Spleen (tissue), 11 donors: Measurements from ENCODE around the gene CAMK2B. TPM values are rescaled to one million over a fixed set of nuclear protein-coding genes. Genes with fewer than 3 reads are reported as not detected.
"Not testable (repeated sequence)": the region's sequence is repeated elsewhere in the genome, so short reads cannot be mapped to it uniquely, and the experiment has no call there.

Experiments used
- DNase-seq: peaks from one replicate; pipeline ENCODE4 v3.0.0-alpha.2; 2020
- H3K27ac ChIP-seq, 8 donors: fragments of 200-600 bp; sonication (generic) in 7 of 8; 1 replicate in 4 of 8; 2 replicates in 4 of 8; pipeline versions ENCODE4 v1.5.0 to v1.8.0; 2016 to 2021; ENCODE audit warnings: inconsistent platforms in 4 of 8, mild to moderate bottlenecking in 4 of 8, moderate library complexity in 1 of 8
- H3K27me3 ChIP-seq, 7 donors: fragments of 200-600 bp; sonication (generic) in 6 of 7; replicated peaks in 1 of 7; 1 replicate in 4 of 7; 2 replicates in 3 of 7; pipeline versions ENCODE4 v1.5.0 to v1.8.0; 2016 to 2021; ENCODE audit warnings: inconsistent platforms in 3 of 7, mild to moderate bottlenecking in 1 of 7
- H3K36me3 ChIP-seq, 6 donors: fragments of 200-600 bp; sonication (generic) in 5 of 6; 1 replicate in 4 of 6; 2 replicates in 2 of 6; pipeline versions ENCODE4 v1.5.0 to v1.8.0; 2016 to 2021; ENCODE audit warnings: inconsistent platforms in 2 of 6
- H3K4me1 ChIP-seq, 6 donors: fragments of 200-600 bp; sonication (generic) in 5 of 6; 1 replicate in 3 of 6; 2 replicates in 3 of 6; pipeline versions ENCODE4 v1.5.0 to v1.8.0; 2016 to 2021; ENCODE audit warnings: inconsistent platforms in 3 of 6
- H3K4me3 ChIP-seq, 8 donors: fragments of 200-600 bp; sonication (generic) in 7 of 8; 1 replicate in 4 of 8; 2 replicates in 4 of 8; pipeline versions ENCODE4 v1.5.0 to v1.8.0; 2016 to 2021; ENCODE audit warnings: inconsistent platforms in 4 of 8, mild to moderate bottlenecking in 4 of 8, moderate library complexity in 2 of 8
- H3K9me3 ChIP-seq, 8 donors: fragments of 200-600 bp; sonication (generic) in 7 of 8; 1 replicate in 4 of 8; 2 replicates in 4 of 8; pipeline versions ENCODE4 v1.5.0 to v1.8.0; 2016 to 2021; ENCODE audit warnings: inconsistent platforms in 4 of 8
- CTCF ChIP-seq, 11 experiments: fragments of 200-600 bp in 7 of 11; fragments of 450-650 bp in 4 of 11; sonication (generic) in 4 of 11; IDR thresholded peaks in 8 of 11; conservative IDR thresholded peaks in 3 of 11; 1 replicate in 7 of 11; 2 replicates in 4 of 11; pipeline versions ENCODE4 v1.4.0 to v1.8.0; 2016 to 2021; ENCODE audit warnings: antibody characterized with exemption in 11 of 11, inconsistent platforms in 4 of 11, mild to moderate bottlenecking in 1 of 11
- POLR2A ChIP-seq, 3 donors: fragments of 450-650 bp; IDR thresholded peaks; one replicate each; pipeline ENCODE4 v1.5.1; 2017; ENCODE audit warnings: antibody characterized with exemption in 3 of 3, mild to moderate bottlenecking in 1 of 3
- POLR2AphosphoS5 ChIP-seq, 3 donors: sonication (generic); formaldehyde crosslinking; IDR thresholded peaks; one replicate each; pipeline ENCODE4 v1.5.1; 2017; ENCODE audit warnings: antibody characterized with exemption in 3 of 3
- WGBS, 5 donors: extraction: QIAGEN DNeasy Blood & Tissue Kit in 3 of 5; methylation state at CpG; one replicate each; pipeline versions ENCODE4 v1.1.5 to v1.1.7; 2013 to 2018; 5-methylcytosine and 5-hydroxymethylcytosine counted together
- intact Hi-C: fragments of 100-400 bp; cut with DNase I; formaldehyde crosslinking; loops from one replicate; pipeline ENCODE4 v1.15.0; 2023; ENCODE audit warnings: low total_unique reads
- polyA plus RNA-seq, 3 donors: library from polyadenylated mRNA; stranded (reverse); fragments of 200-250 nt; gene quantifications; one replicate each; pipeline ENCODE4 v1.2.1, GENCODE V29; 2013
- total RNA-seq, 7 donors: library from RNA; depleted of rRNA in 3 of 7; stranded (reverse); fragments of >200 nt in 3 of 7; fragmentation: NEBNext Ultra II Directional in 4 of 7; extraction: Animal tissue kit (Norgen Biotek cat#: 25700) in 4 of 7; gene quantifications; one replicate each; pipeline versions ENCODE4 v1.1.0 to v1.2.1, GENCODE V29; 2016 to 2021
- donor health status: healthy with polysubstance abuse.
- donor health status: DM: no; HTN: no; CAD: no; lungs with moderate emphysema.
- donor health status: DM: no; HTN: no; CAD: no.
- donor health status: Bipolar disorder and iron deficiency.
- donor health status: healthy.
- donor health status: DM: no; HTN: no; CAD: no.
- donor health status: DM: yes; HTN: yes; CAD: no.

Gene CAMK2B
- total and polyA plus RNA-seq, 10 donors: 0.20 to 2.9 (median 0.61) TPM; not detected in 2

- H3K27ac ChIP-seq: no peak overlapping the region
- no peaks in the 10 kb centered on the region for H3K36me3 ChIP-seq
- peaks cover 0 to 15% (median 9%) of the 10 kb centered on the region in 8 donors for H3K9me3 ChIP-seq
- 54 to 73% (median 64%) methylated on average over 3 of the region's 3 CpGs for WGBS, 5 donors
- TF ChIP-seq CTCF (IDR thresholded peaks at IDR 0.05 in 8 of 11, conservative IDR thresholded peaks at IDR 0.05 in 3 of 11) (no peak), POLR2AphosphoS5 (IDR thresholded peaks at IDR 0.05) (no peak), POLR2A (IDR thresholded peaks at IDR 0.05) (no peak)
- H3K4me1 ChIP-seq: no peaks in the 10 kb centered on the region
- no peak for DNase-seq
- peaks cover 0 to 11% (median 0%) of the 10 kb centered on the region in 7 donors for H3K27me3 ChIP-seq
- intact Hi-C loops: no loop called here
- H3K4me3 ChIP-seq: no peak overlapping the region
These were observed 144.8 kb downstream of the CAMK2B start for GRCh38 chr7:44180631-44181030.

- H3K27me3 ChIP-seq: peaks cover 0 to 11% (median 0%) of the 10 kb centered on the region in 7 donors
- no peaks in the 10 kb centered on the region for H3K4me1 ChIP-seq
- intact Hi-C loops: no loop called here
- H3K27ac ChIP-seq: no peak overlapping the region
- H3K36me3 ChIP-seq: no peaks in the 10 kb centered on the region
- TF ChIP-seq POLR2A (IDR thresholded peaks at IDR 0.05): no peak
- TF ChIP-seq POLR2AphosphoS5 (IDR thresholded peaks at IDR 0.05): no peak
- TF ChIP-seq CTCF (IDR thresholded peaks at IDR 0.05 in 8 of 11, conservative IDR thresholded peaks at IDR 0.05 in 3 of 11): no peak
- peaks cover 0 to 10% (median 5%) of the 10 kb centered on the region in 8 donors for H3K9me3 ChIP-seq
- H3K4me3 ChIP-seq: no peak overlapping the region
- WGBS, 5 donors: 79 to 87% (median 84%) methylated on average over 4 of the region's 4 CpGs
- no peak for DNase-seq
These were observed 147.7 kb downstream of the CAMK2B start for GRCh38 chr7:44177570-44178131.

- no peak overlapping the region for H3K4me3 ChIP-seq
- H3K36me3 ChIP-seq: no peaks in the 10 kb centered on the region
- intact Hi-C loops: no loop called here
- no peak overlapping the region for H3K27ac ChIP-seq
- WGBS, 5 donors: 65 to 87% (median 80%) methylated on average over 5 to 7 of the region's 7 CpGs
- DNase-seq: no peak
- H3K4me1 ChIP-seq: no peaks in the 10 kb centered on the region
- TF ChIP-seq POLR2AphosphoS5 (IDR thresholded peaks at IDR 0.05) (no peak), CTCF (IDR thresholded peaks at IDR 0.05 in 8 of 11, conservative IDR thresholded peaks at IDR 0.05 in 3 of 11) (no peak), POLR2A (IDR thresholded peaks at IDR 0.05) (no peak)
- H3K9me3 ChIP-seq: no peaks in the 10 kb centered on the region
- peaks cover 0 to 11% (median 0%) of the 10 kb centered on the region in 7 donors for H3K27me3 ChIP-seq
These were observed 148.9 kb downstream of the CAMK2B start for GRCh38 chr7:44176486-44176885.

- WGBS, 5 donors: 58 to 83% (median 81%) methylated on average over 3 of the region's 3 CpGs
- Histone ChIP-seq H3K27ac (no peak overlapping the region), H3K9me3 (no peaks in the 10 kb centered on the region), H3K4me1 (no peaks in the 10 kb centered on the region), H3K4me3 (no peak overlapping the region), H3K27me3 (peaks cover 0 to 11% (median 0%) of the 10 kb centered on the region in 7 donors), H3K36me3 (no peaks in the 10 kb centered on the region)
- DNase-seq: no peak
- intact Hi-C loops: no loop called here
- TF ChIP-seq POLR2A (IDR thresholded peaks at IDR 0.05) (no peak), CTCF (IDR thresholded peaks at IDR 0.05 in 8 of 11, conservative IDR thresholded peaks at IDR 0.05 in 3 of 11) (no peak), POLR2AphosphoS5 (IDR thresholded peaks at IDR 0.05) (no peak)
These were observed 149.7 kb downstream of the CAMK2B start for GRCh38 chr7:44175730-44176129.

- DNase-seq, H3K4me1 ChIP-seq, H3K36me3 ChIP-seq, H3K4me3 ChIP-seq, intact Hi-C loops, H3K27ac ChIP-seq, H3K9me3 ChIP-seq: not testable (repeated sequence)
- 52 to 71% (median 64%) methylated on average over 1 of the region's 1 CpG for WGBS, 5 donors
- peaks cover 0 to 11% (median 0%) of the 10 kb centered on the region in 7 donors for H3K27me3 ChIP-seq
These were observed 150.8 kb downstream of the CAMK2B start for GRCh38 chr7:44174694-44174948.
